ENCODE results near the gene MCF2L.

MCF2L gene

GRCh38 chr13:113117911-113118260 is 148.9 kb downstream of the MCF2L start:
- DNase-seq, result no peak

- no peak for DNase-seq
Measured at GRCh38 chr13:113118261-113119021, 149.4 kb downstream of the MCF2L start.

- no peak for DNase-seq
Measured at GRCh38 chr13:113119166-113119821, 150.3 kb downstream of the MCF2L start.

- no peak for DNase-seq
Measured at GRCh38 chr13:113119822-113120189, 150.8 kb downstream of the MCF2L start.

- no peak for DNase-seq
Measured at GRCh38 chr13:113120300-113121182, 151.5 kb downstream of the MCF2L start.

GRCh38 chr13:113121183-113121927 is 152.3 kb downstream of the MCF2L start:
- DNase-seq, result no peak

GRCh38 chr13:113121928-113122471 is 153.0 kb downstream of the MCF2L start:
- no peak for DNase-seq

- DNase-seq, result no peak
Measured at GRCh38 chr13:113122550-113123225, 153.7 kb downstream of the MCF2L start, which contains the start of gene F10. TSS of gene F10 (plus strand) at chr13:113122799. CDS start at chr13:113122856, 57 bp downstream.

- DNase-seq, result no peak
Measured at GRCh38 chr13:113123226-113124201, 154.5 kb downstream of the MCF2L start.

GRCh38 chr13:113124211-113124970 is 155.4 kb downstream of the MCF2L start:
- DNase-seq, result no peak

- DNase-seq, result no peak
Measured at GRCh38 chr13:113125506-113126264, 156.7 kb downstream of the MCF2L start.

- DNase-seq, result no peak
Measured at GRCh38 chr13:113126265-113127150, 157.5 kb downstream of the MCF2L start.

GRCh38 chr13:113129480-113129879 is 160.5 kb downstream of the MCF2L start:
- no peak for DNase-seq

GRCh38 chr13:113129921-113130750 is 161.1 kb downstream of the MCF2L start:
- no peak for DNase-seq

- no peak for DNase-seq
Measured at GRCh38 chr13:113135281-113135760, 166.3 kb downstream of the MCF2L start.

- DNase-seq, result no peak
Measured at GRCh38 chr13:113137691-113138298, 168.8 kb downstream of the MCF2L start.
